ENCODE results near the gene TUBD1.
"Not testable (repeated sequence)": the region's sequence is repeated elsewhere in the genome, so short reads cannot be mapped to it uniquely, and the experiment has no call there.

The TUBD1 gene

GRCh38 chr17:59846394-59847165 is 46.2 kb downstream of the TUBD1 start:
- Histone ChIP-seq H3K27ac (ENCODE audit: low read depth in 2 of 2, low read length in 2 of 2) (peak overlapping the region; percentile 95 to 100), H3K9me3 (ENCODE audit: control insufficient read depth in 2 of 2, low read length in 2 of 2) (no peaks in the 10 kb centered on the region), H3K36me3 (ENCODE audit: control insufficient read depth in 2 of 2, insufficient read depth in 2 of 2, low read length in 2 of 2) (peaks cover 0 to 3% of the 10 kb centered on the region in 2 donors), H3K27me3 (ENCODE audit: control insufficient read depth in 2 of 2, insufficient read depth in 2 of 2, low read length in 2 of 2) (no peaks in the 10 kb centered on the region), H3K9ac (ENCODE audit: low read depth in 1 of 2, low read length in 2 of 2) (peak overlapping the region; percentile 35 to 70), H3K4me1 (ENCODE audit: control insufficient read depth in 2 of 2, insufficient read depth in 2 of 2, low read length in 2 of 2) (peaks cover 54 to 59% of the 10 kb centered on the region in 2 donors), H3K4me3 (ENCODE audit: low read length in 2 of 2) (peak overlapping the region; percentile 28 to 56)

GRCh38 chr17:59845595-59846393 is 46.9 kb downstream of the TUBD1 start:
- Histone ChIP-seq H3K4me1 (ENCODE audit: control insufficient read depth in 2 of 2, insufficient read depth in 2 of 2, low read length in 2 of 2) (peaks cover 54 to 55% of the 10 kb centered on the region in 2 donors), H3K27ac (ENCODE audit: low read depth in 2 of 2, low read length in 2 of 2) (peak overlapping the region; percentile 95 to 100), H3K36me3 (ENCODE audit: control insufficient read depth in 2 of 2, insufficient read depth in 2 of 2, low read length in 2 of 2) (peaks cover 4 to 6% of the 10 kb centered on the region in 2 donors), H3K27me3 (ENCODE audit: control insufficient read depth in 2 of 2, insufficient read depth in 2 of 2, low read length in 2 of 2) (no peaks in the 10 kb centered on the region), H3K9me3 (ENCODE audit: control insufficient read depth in 2 of 2, low read length in 2 of 2) (no peaks in the 10 kb centered on the region), H3K4me3 (ENCODE audit: low read length in 2 of 2) (peak overlapping the region; percentile 28 to 56), H3K9ac (ENCODE audit: low read depth in 1 of 2, low read length in 2 of 2) (peak overlapping the region; percentile 35 to 70)

- Histone ChIP-seq H3K27ac (ENCODE audit: low read depth in 2 of 2, low read length in 2 of 2) (peak overlapping the region; percentile 95 to 100), H3K27me3 (ENCODE audit: control insufficient read depth in 2 of 2, insufficient read depth in 2 of 2, low read length in 2 of 2) (no peaks in the 10 kb centered on the region), H3K9ac (ENCODE audit: low read depth in 1 of 2, low read length in 2 of 2) (peak overlapping the region; percentile 9 to 70), H3K4me1 (ENCODE audit: control insufficient read depth in 2 of 2, insufficient read depth in 2 of 2, low read length in 2 of 2) (peaks cover 52 to 54% of the 10 kb centered on the region in 2 donors), H3K4me3 (ENCODE audit: low read length in 2 of 2) (no peak overlapping the region), H3K36me3 (ENCODE audit: control insufficient read depth in 2 of 2, insufficient read depth in 2 of 2, low read length in 2 of 2) (peaks cover 11 to 12% of the 10 kb centered on the region in 2 donors), H3K9me3 (ENCODE audit: control insufficient read depth in 2 of 2, low read length in 2 of 2) (no peaks in the 10 kb centered on the region)
Measured at GRCh38 chr17:59844884-59845594, 47.7 kb downstream of the TUBD1 start.

GRCh38 chr17:59842901-59843652 is 49.7 kb downstream of the TUBD1 start:
- Histone ChIP-seq H3K36me3 (ENCODE audit: control insufficient read depth in 2 of 2, insufficient read depth in 2 of 2, low read length in 2 of 2) (peaks cover 21 to 22% of the 10 kb centered on the region in 2 donors), H3K27me3 (ENCODE audit: control insufficient read depth in 2 of 2, insufficient read depth in 2 of 2, low read length in 2 of 2) (no peaks in the 10 kb centered on the region), H3K9ac (ENCODE audit: low read depth in 1 of 2, low read length in 2 of 2) (peak overlapping the region in 1 of 2 donors; percentile 99), H3K9me3 (ENCODE audit: control insufficient read depth in 2 of 2, low read length in 2 of 2) (no peaks in the 10 kb centered on the region), H3K4me1 (ENCODE audit: control insufficient read depth in 2 of 2, insufficient read depth in 2 of 2, low read length in 2 of 2) (peaks cover 38 to 42% of the 10 kb centered on the region in 2 donors), H3K4me3 (ENCODE audit: low read length in 2 of 2) (peak overlapping the region in 1 of 2 donors; percentile 32), H3K27ac (ENCODE audit: low read depth in 2 of 2, low read length in 2 of 2) (peak overlapping the region; percentile 78 to 100)

- peak overlapping the region; percentile 96 to 100 for H3K4me3 ChIP-seq (ENCODE audit: low read length in 2 of 2)
- H3K9me3 ChIP-seq (ENCODE audit: control insufficient read depth in 2 of 2, low read length in 2 of 2); H3K27me3 ChIP-seq (ENCODE audit: control insufficient read depth in 2 of 2, insufficient read depth in 2 of 2, low read length in 2 of 2): not testable (repeated sequence)
- H3K27ac ChIP-seq (ENCODE audit: low read depth in 2 of 2, low read length in 2 of 2): peak overlapping the region; percentile 78 to 100
- H3K36me3 ChIP-seq (ENCODE audit: control insufficient read depth in 2 of 2, insufficient read depth in 2 of 2, low read length in 2 of 2): peaks cover 21 to 22% of the 10 kb centered on the region in 2 donors
- peaks cover 33 to 38% of the 10 kb centered on the region in 2 donors for H3K4me1 ChIP-seq (ENCODE audit: control insufficient read depth in 2 of 2, insufficient read depth in 2 of 2, low read length in 2 of 2)
- peak overlapping the region in 1 of 2 donors; percentile 99 for H3K9ac ChIP-seq (ENCODE audit: low read depth in 1 of 2, low read length in 2 of 2)
Measured at GRCh38 chr17:59841882-59842263, 50.9 kb downstream of the TUBD1 start.

GRCh38 chr17:59841091-59841881 is 51.5 kb downstream of the TUBD1 start:
- peak overlapping the region; percentile 100 for H3K27ac ChIP-seq (ENCODE audit: low read depth in 2 of 2, low read length in 2 of 2)
- H3K4me1 ChIP-seq (ENCODE audit: control insufficient read depth in 2 of 2, insufficient read depth in 2 of 2, low read length in 2 of 2): peaks cover 27 to 38% of the 10 kb centered on the region in 2 donors
- H3K4me3 ChIP-seq (ENCODE audit: low read length in 2 of 2): peak overlapping the region; percentile 96 to 100
- peak overlapping the region; percentile 99 to 100 for H3K9ac ChIP-seq (ENCODE audit: low read depth in 1 of 2, low read length in 2 of 2)
- H3K36me3 ChIP-seq (ENCODE audit: control insufficient read depth in 2 of 2, insufficient read depth in 2 of 2, low read length in 2 of 2): peaks cover 21 to 22% of the 10 kb centered on the region in 2 donors
- H3K27me3 ChIP-seq (ENCODE audit: control insufficient read depth in 2 of 2, insufficient read depth in 2 of 2, low read length in 2 of 2); H3K9me3 ChIP-seq (ENCODE audit: control insufficient read depth in 2 of 2, low read length in 2 of 2): not testable (repeated sequence)

GRCh38 chr17:59840329-59841090 is 52.2 kb downstream of the TUBD1 start:
- H3K9me3 ChIP-seq (ENCODE audit: control insufficient read depth in 2 of 2, low read length in 2 of 2): no peaks in the 10 kb centered on the region
- peak overlapping the region; percentile 99 to 100 for H3K9ac ChIP-seq (ENCODE audit: low read depth in 1 of 2, low read length in 2 of 2)
- peaks cover 21 to 22% of the 10 kb centered on the region in 2 donors for H3K36me3 ChIP-seq (ENCODE audit: control insufficient read depth in 2 of 2, insufficient read depth in 2 of 2, low read length in 2 of 2)
- peak overlapping the region; percentile 96 to 100 for H3K4me3 ChIP-seq (ENCODE audit: low read length in 2 of 2)
- H3K4me1 ChIP-seq (ENCODE audit: control insufficient read depth in 2 of 2, insufficient read depth in 2 of 2, low read length in 2 of 2): peaks cover 21 to 32% of the 10 kb centered on the region in 2 donors
- H3K27me3 ChIP-seq (ENCODE audit: control insufficient read depth in 2 of 2, insufficient read depth in 2 of 2, low read length in 2 of 2): no peaks in the 10 kb centered on the region
- H3K27ac ChIP-seq (ENCODE audit: low read depth in 2 of 2, low read length in 2 of 2): peak overlapping the region; percentile 100

GRCh38 chr17:59839651-59840328 is 53.0 kb downstream of the TUBD1 start:
- Histone ChIP-seq H3K27me3 (ENCODE audit: control insufficient read depth in 2 of 2, insufficient read depth in 2 of 2, low read length in 2 of 2) (no peaks in the 10 kb centered on the region), H3K4me3 (ENCODE audit: low read length in 2 of 2) (peak overlapping the region; percentile 96 to 100), H3K4me1 (ENCODE audit: control insufficient read depth in 2 of 2, insufficient read depth in 2 of 2, low read length in 2 of 2) (peaks cover 13 to 26% of the 10 kb centered on the region in 2 donors), H3K9me3 (ENCODE audit: control insufficient read depth in 2 of 2, low read length in 2 of 2) (no peaks in the 10 kb centered on the region), H3K36me3 (ENCODE audit: control insufficient read depth in 2 of 2, insufficient read depth in 2 of 2, low read length in 2 of 2) (peaks cover 21 to 22% of the 10 kb centered on the region in 2 donors), H3K27ac (ENCODE audit: low read depth in 2 of 2, low read length in 2 of 2) (peak overlapping the region; percentile 100), H3K9ac (ENCODE audit: low read depth in 1 of 2, low read length in 2 of 2) (peak overlapping the region; percentile 99 to 100)

Data from mucosa of rectum (tissue), 2 donors.